Endodermal cell (in vitro differentiated cells): ENCODE data around the gene KDELR1. TPM values are rescaled to one million over a fixed set of nuclear protein-coding genes. Genes with fewer than 3 reads are reported as not detected.

ENCODE experiments used
- DNase-seq: peaks from one replicate; pipeline ENCODE4 v3.0.0-alpha.2; 2017
- H3K27ac ChIP-seq: 2 replicates; pipeline ENCODE4 v1.5.1; 2013; ENCODE audit warnings: mild to moderate bottlenecking, low read depth, low read length, moderate library complexity
- H3K27me3 ChIP-seq: 2 replicates; pipeline ENCODE4 v1.6.1; 2013; ENCODE audit warnings: mild to moderate bottlenecking, low read length, moderate library complexity; ENCODE audit not compliant: insufficient read depth, control insufficient read depth, poor library complexity, severe bottlenecking
- H3K36me3 ChIP-seq: 2 replicates; pipeline ENCODE4 v1.7.0; 2013; ENCODE audit warnings: mild to moderate bottlenecking, low read length, moderate library complexity; ENCODE audit not compliant: control insufficient read depth, insufficient read depth
- H3K4me1 ChIP-seq: one replicate; pipeline ENCODE4 v1.7.0; 2013; ENCODE audit warnings: low read length; ENCODE audit not compliant: control insufficient read depth, insufficient read depth
- H3K4me3 ChIP-seq: 2 replicates; pipeline ENCODE4 v1.5.1; 2013; ENCODE audit warnings: mild to moderate bottlenecking, low read length, moderate library complexity
- H3K9ac ChIP-seq: 2 replicates; pipeline ENCODE4 v1.6.1; 2013; ENCODE audit warnings: mild to moderate bottlenecking, low read length, moderate library complexity; ENCODE audit not compliant: poor library complexity, severe bottlenecking; ENCODE audit errors: extremely low read depth
- H3K9me3 ChIP-seq: 2 replicates; pipeline ENCODE4 v1.6.1; 2013; ENCODE audit warnings: mild to moderate bottlenecking, low read length, moderate library complexity; ENCODE audit not compliant: control insufficient read depth
- H3K27ac Mint-ChIP-seq: 2 replicates; pipeline ENCODE4 v1.8.0; 2020; ENCODE audit warnings: mixed read lengths
- H3K27me3 Mint-ChIP-seq: 2 replicates; pipeline ENCODE4 v1.8.0; 2021; ENCODE audit warnings: mild to moderate bottlenecking, mixed read lengths; ENCODE audit not compliant: insufficient read depth
- H3K36me3 Mint-ChIP-seq: 2 replicates; pipeline ENCODE4 v1.8.0; 2020; ENCODE audit warnings: low read depth, mixed read lengths
- H3K4me1 Mint-ChIP-seq: 2 replicates; pipeline ENCODE4 v1.8.0; 2020; ENCODE audit warnings: mixed read lengths
- H3K4me3 Mint-ChIP-seq: 2 replicates; pipeline ENCODE4 v1.8.0; 2020; ENCODE audit warnings: mild to moderate bottlenecking, moderate library complexity, mixed read lengths
- H3K9me3 Mint-ChIP-seq: 2 replicates; pipeline ENCODE4 v1.8.0; 2020; ENCODE audit warnings: mild to moderate bottlenecking, mixed read lengths
- CTCF ChIP-seq: fragments of 200-600 bp; sonication (generic); conservative IDR thresholded peaks from 2 replicates; pipeline ENCODE4 v1.5.0; 2021; ENCODE audit warnings: antibody characterized with exemption, mild to moderate bottlenecking
- WGBS, 2 experiments: methylation state at CpG; one replicate each; pipeline versions ENCODE4 v1.1.5 to v1.1.7; 2013; ENCODE audit warnings: missing lambda C conversion rate in 2 of 2, mixed read lengths in 1 of 2; ENCODE audit not compliant: insufficient coverage in 1 of 2, insufficient read length in 1 of 2; 5-methylcytosine and 5-hydroxymethylcytosine counted together
- total RNA-seq, 2 donors: library from RNA; stranded (reverse); fragmentation: NEBNext Ultra II Directional in 1 of 2; extraction: Animal tissue kit (Norgen Biotek cat#: 25700) in 1 of 2; gene quantifications; 2 replicates in 1 of 2; 3 replicates in 1 of 2; pipeline ENCODE4 v1.2.1, GENCODE V29; 2021

The KDELR1 gene
- total RNA-seq, 2 donors from 2014 or later, result 227 to 285 TPM

- Mint-ChIP-seq H3K4me1 (peaks cover 8% of the 10 kb centered on the region), H3K9me3 (no peaks in the 10 kb centered on the region), H3K27me3 (no peaks in the 10 kb centered on the region), H3K27ac (peak overlapping the region; percentile 86), H3K4me3 (no peak overlapping the region), H3K36me3 (no peaks in the 10 kb centered on the region)
- TF ChIP-seq CTCF, result no peak
- H3K27me3 ChIP-seq, result no peaks in the 10 kb centered on the region
- no peaks in the 10 kb centered on the region for H3K36me3 ChIP-seq
- 68 to 74% methylated on average over 19 to 29 of the region's 31 CpGs for WGBS, 2 experiments
- H3K4me1 ChIP-seq, result no peaks in the 10 kb centered on the region
- H3K4me3 ChIP-seq, result no peak overlapping the region
- no peaks in the 10 kb centered on the region for H3K9me3 ChIP-seq
- no peak overlapping the region for H3K27ac ChIP-seq
- peak; percentile 90 for DNase-seq
- no peak overlapping the region for H3K9ac ChIP-seq
Observed at GRCh38 chr19:48419158-48419920, 28.0 kb upstream of the KDELR1 start.

DNA sequence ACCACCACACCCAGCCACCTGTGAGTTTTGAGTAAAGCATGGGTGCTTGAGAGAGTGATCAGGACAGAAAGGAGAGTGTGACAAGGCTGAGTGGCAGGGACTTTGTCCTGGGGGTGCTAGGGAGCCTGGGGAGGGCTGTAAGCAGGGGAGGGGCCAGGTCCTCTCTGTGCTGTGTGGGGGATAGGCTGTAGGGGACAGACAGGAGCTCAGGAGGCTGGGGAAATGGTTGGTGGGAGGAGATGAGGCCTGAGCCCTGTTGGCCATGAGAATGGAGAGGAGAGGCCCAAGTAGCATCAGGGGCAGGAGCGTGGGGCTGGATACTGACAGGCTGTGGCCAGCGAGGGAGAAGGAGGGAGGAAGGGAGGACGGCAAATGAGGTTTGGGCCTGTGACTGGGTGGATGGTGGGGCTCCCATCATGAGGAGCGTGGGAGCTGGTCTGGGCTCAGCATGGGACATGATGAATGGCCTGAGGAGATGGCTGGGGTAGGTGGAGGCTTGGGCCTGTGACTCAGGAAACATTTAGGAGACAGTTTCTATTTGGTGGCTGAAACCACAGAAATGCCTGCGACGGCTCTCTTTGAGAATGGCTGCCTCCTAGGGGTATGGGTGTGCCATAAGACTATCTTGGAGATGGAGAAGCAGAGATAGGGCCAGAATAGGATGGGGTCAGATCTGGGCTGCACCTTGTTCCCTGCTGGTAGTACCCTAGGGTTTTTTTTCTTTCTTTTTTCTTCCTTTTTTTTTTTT is 27.1 kb upstream of the KDELR1 start:
- H3K9me3 Mint-ChIP-seq, result no peaks in the 10 kb centered on the region
- Histone ChIP-seq H3K9me3 (no peaks in the 10 kb centered on the region), H3K4me3 (no peak overlapping the region), H3K36me3 (no peaks in the 10 kb centered on the region), H3K27me3 (no peaks in the 10 kb centered on the region), H3K27ac (no peak overlapping the region), H3K9ac (no peak overlapping the region), H3K4me1 (no peaks in the 10 kb centered on the region)
- DNase-seq, result peak; percentile 58
- 93% methylated on average over 6 of the region's 6 CpGs; no CpG with 5 or more reads in 1 of the 2 experiments for WGBS, 2 experiments
- peak; percentile 39 for TF ChIP-seq CTCF
- H3K4me3 Mint-ChIP-seq, result no peak overlapping the region
- peaks cover 15% of the 10 kb centered on the region for H3K4me1 Mint-ChIP-seq
- H3K27me3 Mint-ChIP-seq, result no peaks in the 10 kb centered on the region
- H3K27ac Mint-ChIP-seq, result peak overlapping the region; percentile 86
- no peaks in the 10 kb centered on the region for H3K36me3 Mint-ChIP-seq

DNA sequence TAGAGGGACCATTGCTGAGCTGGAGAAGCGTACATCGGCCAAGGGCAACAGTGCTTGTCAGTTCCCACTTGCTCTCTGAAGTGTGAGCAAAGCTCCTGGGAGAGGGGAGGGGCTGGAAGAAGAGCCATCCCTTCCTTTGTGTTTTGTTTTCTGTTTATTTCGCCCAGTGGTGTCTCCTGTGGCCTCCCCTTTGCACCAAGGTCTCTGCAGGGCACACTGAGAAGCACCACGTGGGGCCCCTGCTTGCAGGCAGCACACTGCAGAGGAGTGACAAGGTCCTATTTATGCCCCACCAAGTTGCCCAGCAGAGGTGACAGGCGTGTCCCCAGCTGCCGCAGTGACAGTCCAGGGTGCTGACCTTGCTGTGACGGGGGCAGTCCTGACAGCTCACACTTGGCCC is 26.1 kb upstream of the KDELR1 start:
- Histone ChIP-seq H3K9ac (no peak overlapping the region), H3K4me1 (no peaks in the 10 kb centered on the region), H3K9me3 (no peaks in the 10 kb centered on the region), H3K4me3 (no peak overlapping the region), H3K36me3 (no peaks in the 10 kb centered on the region), H3K27me3 (no peaks in the 10 kb centered on the region), H3K27ac (no peak overlapping the region)
- Mint-ChIP-seq H3K27me3 (no peaks in the 10 kb centered on the region), H3K4me3 (no peak overlapping the region), H3K36me3 (no peaks in the 10 kb centered on the region), H3K4me1 (peaks cover 15% of the 10 kb centered on the region), H3K9me3 (no peaks in the 10 kb centered on the region), H3K27ac (no peak overlapping the region)
- WGBS, 2 experiments, result 81 to 84% methylated on average over 5 to 7 of the region's 7 CpGs
- no peak for TF ChIP-seq CTCF
- no peak for DNase-seq
